Neural cell (in vitro differentiated cells): Measurements from ENCODE around the gene NOS1AP. TPM values are rescaled to one million over a fixed set of nuclear protein-coding genes. Genes with fewer than 3 reads are reported as not detected.
"Not testable (repeated sequence)": the region's sequence is repeated elsewhere in the genome, so short reads cannot be mapped to it uniquely, and the experiment has no call there.

Experiments
- H2AFZ ChIP-seq: fragments of 200-600, 300-800 bp; sonication (generic), shearing (Covaris generic); 2 replicates; pipeline ENCODE4 v1.6.0; 2014; ENCODE audit warnings: low read depth, mild to moderate bottlenecking, antibody characterized with exemption, low read length, moderate library complexity
- H3F3A ChIP-seq: fragments of 200-600 bp; shearing (Covaris generic); 2 replicates; pipeline ENCODE4 v1.6.1; 2016; ENCODE audit warnings: mild to moderate bottlenecking, moderate library complexity, mixed read lengths, antibody characterized with exemption, low read length; ENCODE audit not compliant: insufficient read depth, poor library complexity, severe bottlenecking
- H3K27ac ChIP-seq: fragments of 200-600, 300-800 bp; sonication (generic), shearing (Covaris generic); 2 replicates; pipeline ENCODE4 v1.5.1; 2014; ENCODE audit warnings: mild to moderate bottlenecking, low read length, moderate library complexity
- H3K27me3 ChIP-seq: fragments of 300-800, 200-600 bp; sonication (generic), shearing (Covaris generic); 2 replicates; pipeline ENCODE4 v1.6.0; 2014; ENCODE audit warnings: mild to moderate bottlenecking, low read depth, low read length, moderate library complexity; ENCODE audit not compliant: insufficient read depth
- H3K36me3 ChIP-seq: fragments of 300-800, 200-600 bp; sonication (generic), shearing (Covaris generic); 2 replicates; pipeline ENCODE4 v1.5.1; 2014; ENCODE audit warnings: mild to moderate bottlenecking, antibody characterized with exemption, low read length, moderate library complexity; ENCODE audit not compliant: insufficient read depth
- H3K4me2 ChIP-seq: fragments of 300-800, 200-600 bp; sonication (generic), shearing (Covaris generic); 2 replicates; pipeline ENCODE4 v1.6.0; 2014; ENCODE audit warnings: mild to moderate bottlenecking, low read length
- H3K4me3 ChIP-seq: fragments of 300-800, 200-600 bp; sonication (generic), shearing (Covaris generic); 2 replicates; pipeline ENCODE4 v1.5.1; 2014; ENCODE audit warnings: mild to moderate bottlenecking, low read length, moderate library complexity
- H3K79me2 ChIP-seq: fragments of 200-600 bp; shearing (Covaris generic); replicated peaks from 2 replicates; pipeline ENCODE4 v1.6.0; 2014; ENCODE audit warnings: mild to moderate bottlenecking, low read length, moderate library complexity; ENCODE audit not compliant: insufficient read depth
- H3K9ac ChIP-seq: fragments of 300-800, 200-600 bp; sonication (generic), shearing (Covaris generic); 2 replicates; pipeline ENCODE4 v1.6.1; 2016; ENCODE audit warnings: mild to moderate bottlenecking, low read length, mixed read lengths
- H3K9me2 ChIP-seq: fragments of 200-600 bp; shearing (Covaris generic); 2 replicates; pipeline ENCODE4 v1.6.1; 2016; ENCODE audit warnings: mild to moderate bottlenecking, low read length, mixed read lengths; ENCODE audit not compliant: insufficient read depth
- H3K9me3 ChIP-seq: fragments of 200-600, 300-800 bp; sonication (generic), shearing (Covaris generic); 2 replicates; pipeline ENCODE4 v1.6.1; 2016; ENCODE audit warnings: mild to moderate bottlenecking, mixed run types, low read length, moderate library complexity, mixed read lengths
- H4K20me1 ChIP-seq: fragments of 200-600 bp; shearing (Covaris generic); 2 replicates; pipeline ENCODE4 v1.6.1; 2016; ENCODE audit warnings: mild to moderate bottlenecking, mixed run types; ENCODE audit not compliant: insufficient read depth
- CTCF ChIP-seq: fragments of 450-650 bp; IDR thresholded peaks from 2 replicates; pipeline ENCODE4 v1.5.1; 2014; ENCODE audit warnings: antibody characterized with exemption, mild to moderate bottlenecking, moderate library complexity; ENCODE audit not compliant: poor library complexity, severe bottlenecking
- EP300 ChIP-seq: fragments of 450-650 bp; conservative IDR thresholded peaks from 2 replicates; pipeline ENCODE4 v1.6.1; 2014; ENCODE audit warnings: antibody characterized with exemption, mild to moderate bottlenecking, moderate library complexity; ENCODE audit not compliant: poor library complexity, severe bottlenecking
- EZH2 ChIP-seq: fragments of 200-600, 300-800 bp; shearing (Covaris generic), sonication (generic); IDR thresholded peaks from 2 replicates; pipeline ENCODE4 v1.6.1; 2014; ENCODE audit warnings: antibody characterized with exemption, low read length, borderline replicate concordance, mild to moderate bottlenecking; ENCODE audit not compliant: insufficient read depth, poor library complexity, severe bottlenecking
- MXI1 ChIP-seq: fragments of 450-650 bp; conservative IDR thresholded peaks from 2 replicates; pipeline ENCODE4 v1.6.1; 2014; ENCODE audit warnings: antibody characterized with exemption, mild to moderate bottlenecking; ENCODE audit not compliant: poor library complexity, severe bottlenecking
- POLR2AphosphoS5 ChIP-seq: IDR thresholded peaks from 2 replicates; pipeline ENCODE4 v1.6.1; 2012
- RAD21 ChIP-seq: fragments of 450-650 bp; conservative IDR thresholded peaks from 2 replicates; pipeline ENCODE4 v1.6.1; 2014; ENCODE audit warnings: antibody characterized with exemption, mild to moderate bottlenecking, moderate library complexity
- REST ChIP-seq: IDR thresholded peaks from 2 replicates; pipeline ENCODE4 v1.6.1; 2012; ENCODE audit warnings: borderline replicate concordance
- SMC3 ChIP-seq: fragments of 450-650 bp; conservative IDR thresholded peaks from 2 replicates; pipeline ENCODE4 v1.6.1; 2014; ENCODE audit warnings: antibody characterized with exemption, mild to moderate bottlenecking, moderate library complexity; ENCODE audit not compliant: poor library complexity
- TAF1 ChIP-seq: IDR thresholded peaks from 2 replicates; pipeline ENCODE4 v1.6.1; 2012; ENCODE audit warnings: low read depth
- polyA plus RNA-seq: library from polyadenylated mRNA; depleted of rRNA; stranded (reverse); fragments of >200 nt; gene quantifications from 2 replicates; pipeline ENCODE4 v1.2.3, GENCODE V29; 2014

The NOS1AP gene
- polyA plus RNA-seq, 1 donor from 2014 or later = 5.3 TPM

GRCh38 chr1:162062542-162063015 is 6.9 kb upstream of the NOS1AP start:
- Histone ChIP-seq H3F3A (no peaks in the 10 kb centered on the region), H3K36me3 (no peaks in the 10 kb centered on the region), H4K20me1 (no peaks in the 10 kb centered on the region), H3K9ac (no peak overlapping the region), H3K9me3 (no peaks in the 10 kb centered on the region), H3K79me2 (no peaks in the 10 kb centered on the region), H3K4me2 (no peak overlapping the region), H3K4me3 (no peak overlapping the region), H3K27me3 (no peaks in the 10 kb centered on the region), H3K27ac (no peak overlapping the region), H3K9me2 (no peaks in the 10 kb centered on the region), H2AFZ (no peak overlapping the region)
- TF ChIP-seq EZH2 (no peak), EP300 (no peak), POLR2AphosphoS5 (no peak), SMC3 (no peak), RAD21 (no peak), REST (no peak), TAF1 (no peak), CTCF (no peak), MXI1 (no peak)

- no peaks in the 10 kb centered on the region for H3K27me3 ChIP-seq
- TF ChIP-seq EP300 (no peak), RAD21 (no peak), CTCF (no peak), EZH2 (no peak), POLR2AphosphoS5 (no peak), MXI1 (no peak), TAF1 (no peak), SMC3 (no peak), REST (no peak)
- no peaks in the 10 kb centered on the region for H3K36me3 ChIP-seq
These were observed 4.5 kb upstream of the NOS1AP start for GRCh38 chr1:162065016-162065415.

GRCh38 chr1:162066836-162067235 is 2.7 kb upstream of the NOS1AP start:
- H3K27ac ChIP-seq, H2AFZ ChIP-seq, H3K9ac ChIP-seq, H4K20me1 ChIP-seq, H3F3A ChIP-seq, H3K9me3 ChIP-seq, H3K4me2 ChIP-seq, H3K4me3 ChIP-seq, H3K36me3 ChIP-seq, H3K9me2 ChIP-seq, H3K27me3 ChIP-seq: not testable (repeated sequence)
- H3K79me2 ChIP-seq = peaks cover 19% of the 10 kb centered on the region

More at GRCh38 chr1:162065016-162065415, 4.5 kb upstream of the NOS1AP start:
- H3K4me2 ChIP-seq = no peak overlapping the region
- H3K27ac ChIP-seq = no peak overlapping the region
- H3K4me3 ChIP-seq = no peak overlapping the region
- no peaks in the 10 kb centered on the region for H3F3A ChIP-seq
- no peak overlapping the region for H3K9ac ChIP-seq
- no peak overlapping the region for H2AFZ ChIP-seq
- no peaks in the 10 kb centered on the region for H3K9me2 ChIP-seq
- H4K20me1 ChIP-seq = no peaks in the 10 kb centered on the region
- peaks cover under 1% of the 10 kb centered on the region for H3K79me2 ChIP-seq
- no peaks in the 10 kb centered on the region for H3K9me3 ChIP-seq
